GM19397 (cell line): Measurements from ENCODE around the gene C1orf216.
"Not testable (repeated sequence)": the region's sequence is repeated elsewhere in the genome, so short reads cannot be mapped to it uniquely, and the experiment has no call there.

ENCODE experiments used
- ATAC-seq: cut with Tn5 transposase; IDR thresholded peaks from one replicate; pipeline ENCODE4 v1.9.1; 2021; ENCODE audit warnings: mild to moderate bottlenecking, moderate library complexity; ENCODE audit not compliant: unreplicated experiment

C1orf216 gene

GRCh38 chr1:35707601-35708440 is 10.9 kb downstream of the C1orf216 start:
- no peak for ATAC-seq

- ATAC-seq = no peak
Observed at GRCh38 chr1:35706846-35707600, 11.7 kb downstream of the C1orf216 start.

GRCh38 chr1:35702508-35702907 is 16.2 kb downstream of the C1orf216 start:
- ATAC-seq = no peak

- not testable (repeated sequence) for ATAC-seq
Observed at GRCh38 chr1:35699152-35699551, 19.5 kb downstream of the C1orf216 start.

- no peak for ATAC-seq
Observed at GRCh38 chr1:35692317-35692716, 26.4 kb downstream of the C1orf216 start.

GRCh38 chr1:35691571-35692220 is 27.0 kb downstream of the C1orf216 start:
- no peak for ATAC-seq

- no peak for ATAC-seq
Observed at GRCh38 chr1:35691080-35691479, 27.6 kb downstream of the C1orf216 start.

- ATAC-seq = not testable (repeated sequence)
Observed at GRCh38 chr1:35690103-35690502, 28.6 kb downstream of the C1orf216 start.

- no peak for ATAC-seq
Observed at GRCh38 chr1:35688161-35688560, 30.5 kb downstream of the C1orf216 start.

GRCh38 chr1:35683012-35683411 is 35.7 kb downstream of the C1orf216 start:
- ATAC-seq = no peak

GRCh38 chr1:35680271-35680670 is 38.4 kb downstream of the C1orf216 start:
- ATAC-seq = no peak

GRCh38 chr1:35675773-35676172 is 42.9 kb downstream of the C1orf216 start:
- ATAC-seq = no peak

- ATAC-seq = no peak
Observed at GRCh38 chr1:35674111-35674510, 44.6 kb downstream of the C1orf216 start.

GRCh38 chr1:35672116-35672515 is 46.6 kb downstream of the C1orf216 start:
- ATAC-seq = no peak

- no peak for ATAC-seq
Observed at GRCh38 chr1:35668506-35668905, 50.2 kb downstream of the C1orf216 start.

GRCh38 chr1:35666916-35667315 is 51.8 kb downstream of the C1orf216 start:
- ATAC-seq = no peak

GRCh38 chr1:35666216-35666615 is 52.5 kb downstream of the C1orf216 start:
- ATAC-seq = no peak
